ENCODE results near the gene FAM120A.

DNA sequence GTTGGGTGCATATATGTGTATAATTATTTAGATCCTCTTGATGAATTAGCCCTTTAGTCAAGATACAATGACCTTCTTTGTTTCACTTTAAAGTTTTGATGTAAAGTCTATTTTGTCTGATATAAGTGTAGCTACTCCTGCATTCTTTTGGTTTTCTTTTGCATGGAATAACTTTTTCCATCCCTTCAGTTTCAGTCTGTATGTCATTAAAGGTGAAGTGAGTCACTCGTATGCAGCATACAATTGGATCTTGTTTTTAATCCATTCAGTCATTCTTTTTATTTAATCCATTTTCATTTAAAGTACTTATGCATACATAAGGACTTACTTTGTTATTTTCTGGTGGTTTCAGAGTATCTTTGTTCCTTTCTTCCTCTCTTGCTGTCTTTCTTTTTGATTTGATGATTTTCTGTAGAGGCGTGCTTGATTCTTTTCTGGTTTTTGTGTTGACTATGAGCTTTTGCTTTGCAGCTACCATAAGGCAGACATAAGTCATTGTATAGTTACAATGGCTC lies 36.3 kb upstream of the FAM120A start:
- TF ChIP-seq, protein P1, sequence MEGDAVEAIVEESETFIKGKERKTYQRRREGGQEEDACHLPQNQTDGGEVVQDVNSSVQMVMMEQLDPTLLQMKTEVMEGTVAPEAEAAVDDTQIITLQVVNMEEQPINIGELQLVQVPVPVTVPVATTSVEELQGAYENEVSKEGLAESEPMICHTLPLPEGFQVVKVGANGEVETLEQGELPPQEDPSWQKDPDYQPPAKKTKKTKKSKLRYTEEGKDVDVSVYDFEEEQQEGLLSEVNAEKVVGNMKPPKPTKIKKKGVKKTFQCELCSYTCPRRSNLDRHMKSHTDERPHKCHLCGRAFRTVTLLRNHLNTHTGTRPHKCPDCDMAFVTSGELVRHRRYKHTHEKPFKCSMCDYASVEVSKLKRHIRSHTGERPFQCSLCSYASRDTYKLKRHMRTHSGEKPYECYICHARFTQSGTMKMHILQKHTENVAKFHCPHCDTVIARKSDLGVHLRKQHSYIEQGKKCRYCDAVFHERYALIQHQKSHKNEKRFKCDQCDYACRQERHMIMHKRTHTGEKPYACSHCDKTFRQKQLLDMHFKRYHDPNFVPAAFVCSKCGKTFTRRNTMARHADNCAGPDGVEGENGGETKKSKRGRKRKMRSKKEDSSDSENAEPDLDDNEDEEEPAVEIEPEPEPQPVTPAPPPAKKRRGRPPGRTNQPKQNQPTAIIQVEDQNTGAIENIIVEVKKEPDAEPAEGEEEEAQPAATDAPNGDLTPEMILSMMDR (IDR thresholded peaks at IDR 0.05), result no peak
- no peak for TF ChIP-seq POLR2A (IDR thresholded peaks at IDR 0.05)

Measured in esophagus squamous epithelium (tissue), 4 donors.